Duodenal mucosa (tissue), 2 donors: Measurements from ENCODE around the gene PRND.

Source experiments
- H3K27ac ChIP-seq: one replicate; pipeline ENCODE4 v1.7.0; 2013; ENCODE audit warnings: low read depth, low read length
- H3K27me3 ChIP-seq, 2 donors: one replicate each; pipeline ENCODE4 v1.7.0; 2013; ENCODE audit warnings: low read length in 2 of 2, control low read depth in 1 of 2; ENCODE audit not compliant: insufficient read depth in 2 of 2, control insufficient read depth in 1 of 2
- H3K36me3 ChIP-seq, 2 donors: one replicate each; pipeline ENCODE4 v1.7.0; 2013; ENCODE audit warnings: low read length in 2 of 2, control low read depth in 1 of 2; ENCODE audit not compliant: insufficient read depth in 2 of 2, control insufficient read depth in 1 of 2
- H3K4me1 ChIP-seq, 2 donors: one replicate each; pipeline ENCODE4 v1.7.0; 2013; ENCODE audit warnings: low read length in 2 of 2, control low read depth in 1 of 2; ENCODE audit not compliant: insufficient read depth in 2 of 2, control insufficient read depth in 1 of 2
- H3K4me3 ChIP-seq, 2 donors: one replicate each; pipeline ENCODE4 v1.7.0; 2013; ENCODE audit warnings: low read length in 2 of 2, low read depth in 1 of 2
- H3K9ac ChIP-seq, 2 donors: one replicate each; pipeline ENCODE4 v1.7.0; 2013; ENCODE audit warnings: low read length in 2 of 2, low read depth in 1 of 2
- H3K9me3 ChIP-seq, 2 donors: one replicate each; pipeline ENCODE4 v1.7.0; 2013; ENCODE audit warnings: low read length in 2 of 2, control low read depth in 1 of 2; ENCODE audit not compliant: control insufficient read depth in 1 of 2

PRND gene

DNA sequence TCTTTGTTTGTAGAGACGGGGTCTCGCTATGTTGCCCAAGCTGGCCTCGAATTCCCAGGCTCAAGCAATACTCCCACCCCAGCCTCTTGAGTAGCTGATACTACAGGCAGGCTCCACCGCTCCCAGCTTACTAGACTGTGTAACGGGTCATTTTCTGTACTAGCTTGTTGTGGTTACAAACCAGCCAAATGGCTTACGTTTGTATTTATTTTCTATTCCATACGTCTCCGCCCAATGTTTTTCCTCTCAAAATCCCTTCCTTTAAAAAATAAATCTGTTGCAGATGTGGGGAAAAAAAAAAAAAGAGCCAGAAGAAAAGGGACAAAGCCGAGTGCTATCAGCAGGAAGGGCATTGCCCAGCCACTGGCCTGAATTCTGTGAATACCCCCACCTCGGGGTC, 41.6 kb downstream of the PRND start:
- Histone ChIP-seq H3K4me1 (peaks cover 5 to 8% of the 10 kb centered on the region in 2 donors), H3K27me3 (peaks cover 0 to 8% of the 10 kb centered on the region in 2 donors), H3K9ac (no peak overlapping the region), H3K27ac (no peak overlapping the region), H3K4me3 (no peak overlapping the region), H3K9me3 (no peaks in the 10 kb centered on the region), H3K36me3 (no peaks in the 10 kb centered on the region)

DNA sequence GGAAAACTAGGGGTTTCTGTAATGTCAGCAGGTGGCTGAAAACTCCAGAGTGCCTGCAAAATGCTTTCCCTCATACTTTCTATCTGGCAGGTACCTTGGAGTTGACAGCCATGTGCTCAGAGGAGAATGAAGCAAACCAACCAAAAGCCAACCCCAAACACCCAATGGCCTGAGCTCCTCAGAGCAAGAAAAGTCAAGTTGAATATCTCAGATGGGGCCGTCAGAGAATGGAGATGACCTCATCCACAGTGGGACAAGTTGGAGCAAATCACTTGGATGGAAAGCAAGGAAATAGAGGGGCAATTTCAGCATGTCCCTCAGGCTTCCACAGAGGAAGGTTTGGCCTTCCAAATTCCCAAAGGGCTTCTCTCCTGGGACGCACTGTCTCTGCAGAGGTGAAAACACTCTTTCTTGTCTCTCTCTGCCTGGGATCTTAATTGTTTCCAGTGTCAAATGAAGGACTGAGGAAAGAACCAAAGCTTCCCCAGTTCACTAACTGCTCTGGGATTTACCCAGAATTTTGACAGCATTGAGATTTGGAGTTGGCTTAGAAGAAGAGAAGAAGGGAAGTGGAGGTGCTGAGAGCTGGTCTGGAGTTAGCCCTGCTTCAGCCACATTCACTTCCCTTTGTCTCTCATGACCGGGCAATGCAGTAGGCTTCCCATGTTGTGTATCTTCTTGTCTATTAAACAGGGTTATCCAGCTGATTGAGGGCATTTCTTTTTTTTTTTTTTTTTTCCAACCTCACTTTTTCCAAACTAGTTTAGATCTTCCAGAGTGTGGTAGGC, 42.2 kb downstream of the PRND start:
- H3K27me3 ChIP-seq = peaks cover 0 to 8% of the 10 kb centered on the region in 2 donors
- peaks cover 5 to 8% of the 10 kb centered on the region in 2 donors for H3K4me1 ChIP-seq
- no peak overlapping the region for H3K9ac ChIP-seq
- H3K4me3 ChIP-seq = no peak overlapping the region
- H3K27ac ChIP-seq = no peak overlapping the region
- no peaks in the 10 kb centered on the region for H3K36me3 ChIP-seq
- no peaks in the 10 kb centered on the region for H3K9me3 ChIP-seq

DNA sequence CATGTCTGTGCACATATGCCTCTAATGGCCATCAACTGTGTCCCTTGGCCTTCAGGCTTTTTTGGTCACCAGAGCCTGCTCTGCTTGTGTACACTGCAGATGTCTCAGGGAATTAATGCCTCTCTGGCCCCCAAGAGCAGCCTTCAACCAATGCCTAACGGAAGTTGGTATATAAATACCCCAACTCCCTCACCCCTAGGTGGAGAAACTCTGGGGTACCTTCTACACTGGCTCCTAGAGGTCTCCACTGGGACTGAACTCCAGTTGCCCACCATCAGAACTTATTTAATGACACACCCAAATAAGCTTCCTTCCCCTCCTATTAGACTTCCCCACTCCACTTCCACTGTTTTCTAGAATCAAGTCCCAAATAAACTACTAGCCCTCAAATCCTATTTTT, 43.1 kb downstream of the PRND start:
- H3K27me3 ChIP-seq = peaks cover 0 to 8% of the 10 kb centered on the region in 2 donors
- H3K9ac ChIP-seq = no peak overlapping the region
- H3K36me3 ChIP-seq = no peaks in the 10 kb centered on the region
- no peaks in the 10 kb centered on the region for H3K9me3 ChIP-seq
- no peak overlapping the region for H3K4me3 ChIP-seq
- H3K27ac ChIP-seq = no peak overlapping the region
- peaks cover 5 to 8% of the 10 kb centered on the region in 2 donors for H3K4me1 ChIP-seq

DNA sequence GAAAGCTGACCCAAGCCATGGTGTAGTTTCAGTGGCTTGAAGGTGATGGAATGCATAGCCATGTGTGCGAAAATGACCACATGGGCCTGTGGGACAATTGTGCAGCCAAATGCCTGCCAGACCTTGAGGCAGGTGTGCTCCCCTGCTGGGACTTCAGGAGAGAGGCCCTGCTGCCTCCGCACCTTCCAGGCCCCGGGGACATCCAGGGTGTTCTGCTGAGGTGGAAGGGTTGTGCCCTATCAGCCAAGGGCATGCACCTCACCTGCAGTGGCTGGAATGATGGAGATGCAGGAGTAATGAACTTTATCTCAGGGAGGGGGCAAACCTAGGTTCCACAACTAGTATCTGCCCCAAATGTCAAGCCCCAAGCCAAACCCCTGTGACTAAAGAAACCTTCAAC, 44.0 kb downstream of the PRND start:
- H3K4me3 ChIP-seq = no peak overlapping the region

DNA sequence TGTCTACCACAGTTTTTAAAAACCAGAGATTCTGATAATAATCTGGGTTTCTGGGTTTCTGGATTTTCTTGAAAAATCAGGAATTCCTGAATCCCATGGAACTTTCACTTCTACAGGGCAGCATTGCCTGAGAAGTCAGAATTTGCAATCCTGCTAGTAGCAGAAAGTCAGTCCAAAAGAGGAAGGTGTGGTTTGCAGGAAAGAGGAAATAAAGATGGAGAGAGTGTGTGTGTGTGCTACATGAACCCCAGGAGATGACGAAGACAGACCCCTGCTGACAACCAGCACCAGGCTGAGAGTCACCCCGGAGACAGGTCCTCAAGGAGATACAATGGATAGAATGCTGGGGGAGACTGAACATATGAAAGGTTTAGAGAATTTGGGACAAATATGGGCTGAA, 44.9 kb downstream of the PRND start:
- no peak overlapping the region for H3K27ac ChIP-seq
- H3K9me3 ChIP-seq = no peaks in the 10 kb centered on the region
- H3K27me3 ChIP-seq = peaks cover 0 to 8% of the 10 kb centered on the region in 2 donors

More for the DNA sequence above, 44.0 kb downstream of the PRND start:
- H3K9me3 ChIP-seq = no peaks in the 10 kb centered on the region
- H3K27ac ChIP-seq = no peak overlapping the region
- peaks cover 5 to 8% of the 10 kb centered on the region in 2 donors for H3K4me1 ChIP-seq
- no peak overlapping the region for H3K9ac ChIP-seq
- no peaks in the 10 kb centered on the region for H3K36me3 ChIP-seq
- peaks cover 0 to 8% of the 10 kb centered on the region in 2 donors for H3K27me3 ChIP-seq

DNA sequence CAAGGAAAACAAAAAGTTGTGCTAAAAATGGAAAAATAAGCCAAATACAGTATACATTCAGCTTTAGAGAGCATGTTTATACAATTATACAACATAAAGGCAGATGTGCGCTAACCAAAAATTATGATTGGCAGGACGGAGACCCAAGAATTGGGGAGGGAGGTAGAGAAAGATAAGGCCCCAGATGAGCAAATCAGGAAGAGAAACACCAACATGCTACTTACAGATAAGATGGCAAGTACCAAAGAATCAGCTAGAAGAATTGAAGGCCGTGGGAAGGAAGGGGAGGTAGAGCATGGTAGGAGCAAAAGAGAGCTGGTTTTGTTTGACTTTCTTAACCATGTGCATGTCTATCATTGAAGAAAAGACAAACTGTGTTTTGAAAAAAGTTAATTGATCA, 45.4 kb downstream of the PRND start:
- H3K36me3 ChIP-seq = no peaks in the 10 kb centered on the region
- peaks cover 2% of the 10 kb centered on the region in 2 donors for H3K9me3 ChIP-seq
- H3K4me1 ChIP-seq = no peaks in the 10 kb centered on the region
- H3K27me3 ChIP-seq = peaks cover 0 to 4% of the 10 kb centered on the region in 2 donors
- no peak overlapping the region for H3K9ac ChIP-seq
- H3K27ac ChIP-seq = no peak overlapping the region
- H3K4me3 ChIP-seq = no peak overlapping the region

More for the DNA sequence above, 44.9 kb downstream of the PRND start:
- H3K9ac ChIP-seq = no peak overlapping the region
- no peaks in the 10 kb centered on the region for H3K36me3 ChIP-seq
- H3K4me3 ChIP-seq = no peak overlapping the region
- H3K4me1 ChIP-seq = peaks cover 0 to 1% of the 10 kb centered on the region in 2 donors

DNA sequence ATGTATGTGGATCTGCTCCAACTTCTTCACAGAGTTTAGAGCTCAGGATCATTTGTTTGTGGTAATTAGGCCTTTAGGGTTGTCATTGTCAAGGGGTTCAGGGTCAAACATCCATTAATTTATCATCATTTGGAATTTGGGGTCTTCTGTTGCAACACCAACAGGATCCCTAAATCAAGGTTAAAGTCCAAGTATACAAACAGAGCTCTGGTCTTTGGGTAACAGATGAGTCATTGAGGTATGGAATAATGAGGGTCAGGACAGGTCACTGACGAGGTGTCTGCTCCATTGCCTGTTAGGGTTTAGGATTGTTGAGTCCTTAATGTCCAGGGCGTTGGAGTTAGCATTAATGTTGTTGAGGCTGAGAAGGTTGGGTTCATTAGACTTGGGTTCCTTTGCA, 47.6 kb downstream of the PRND start:
- Histone ChIP-seq H3K27ac (no peak overlapping the region), H3K9ac (no peak overlapping the region), H3K9me3 (peaks cover 2 to 6% of the 10 kb centered on the region in 2 donors), H3K4me3 (no peak overlapping the region), H3K27me3 (no peaks in the 10 kb centered on the region), H3K4me1 (no peaks in the 10 kb centered on the region), H3K36me3 (no peaks in the 10 kb centered on the region)

DNA sequence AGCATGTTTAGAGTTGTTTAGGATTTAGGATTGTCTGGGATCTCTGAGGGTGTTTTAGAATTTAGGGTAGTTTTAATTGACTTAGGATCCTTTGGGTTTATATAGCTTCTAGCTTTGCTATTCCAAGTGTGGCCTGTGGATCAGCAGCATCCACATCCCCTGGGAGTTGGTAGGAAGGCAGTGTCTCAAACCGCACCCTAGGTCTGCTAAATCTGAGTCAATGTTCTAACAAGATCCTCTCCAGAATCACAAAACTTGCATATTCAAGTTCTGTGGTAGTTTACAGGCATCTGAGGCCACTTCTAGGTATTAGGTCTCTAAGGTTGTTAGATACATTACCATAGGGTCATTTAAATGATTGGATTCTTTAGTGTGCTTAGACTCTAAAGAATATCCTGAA, 48.3 kb downstream of the PRND start:
- Histone ChIP-seq H3K9me3 (peaks cover 2 to 6% of the 10 kb centered on the region in 2 donors), H3K9ac (no peak overlapping the region), H3K27me3 (no peaks in the 10 kb centered on the region), H3K36me3 (no peaks in the 10 kb centered on the region), H3K4me1 (no peaks in the 10 kb centered on the region), H3K27ac (no peak overlapping the region), H3K4me3 (no peak overlapping the region)

DNA sequence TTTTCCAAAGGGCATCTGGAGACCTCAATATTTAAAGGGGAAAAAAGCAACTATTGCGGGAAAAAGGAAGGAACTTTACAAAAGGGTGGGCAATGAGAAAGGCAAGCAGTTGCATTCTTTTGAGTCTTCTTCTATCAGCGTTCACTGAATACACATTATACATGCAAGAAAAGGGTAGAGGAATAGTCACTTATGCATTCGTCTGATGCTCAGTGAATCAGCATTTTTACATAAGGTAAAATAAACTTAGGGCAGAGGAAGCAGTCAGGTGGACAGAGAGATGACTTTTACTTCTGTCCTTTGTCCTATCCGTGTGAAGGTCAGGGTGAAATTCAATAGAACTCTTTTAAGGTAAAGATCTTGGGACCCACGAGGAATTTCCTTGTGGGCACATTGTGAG, 49.3 kb downstream of the PRND start:
- H3K4me1 ChIP-seq = no peaks in the 10 kb centered on the region
- no peaks in the 10 kb centered on the region for H3K36me3 ChIP-seq
- no peak overlapping the region for H3K4me3 ChIP-seq
- H3K9me3 ChIP-seq = peaks cover 2 to 6% of the 10 kb centered on the region in 2 donors
- H3K27ac ChIP-seq = no peak overlapping the region
- H3K27me3 ChIP-seq = no peaks in the 10 kb centered on the region
- H3K9ac ChIP-seq = no peak overlapping the region

DNA sequence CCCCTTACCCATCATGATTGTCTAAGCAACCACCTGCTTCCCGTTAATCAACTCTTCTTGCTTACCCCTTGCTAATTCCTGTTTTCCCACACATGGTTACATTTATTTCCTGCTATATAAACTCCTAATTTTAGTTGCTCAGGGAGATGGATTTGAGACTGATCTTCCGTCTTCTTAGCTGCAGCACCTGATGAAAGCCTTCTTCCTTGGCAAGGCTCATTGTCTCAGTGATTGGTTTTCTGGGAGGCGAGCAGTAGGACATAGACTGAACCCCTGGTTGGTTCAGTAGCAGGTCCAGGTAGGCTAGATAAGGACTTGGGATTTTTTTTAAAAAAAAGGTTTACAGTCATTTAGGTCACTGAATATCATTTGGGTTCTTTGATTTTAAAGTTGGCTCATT, 50.4 kb downstream of the PRND start:
- Histone ChIP-seq H3K9ac (no peak overlapping the region), H3K4me3 (no peak overlapping the region), H3K9me3 (peaks cover 2 to 6% of the 10 kb centered on the region in 2 donors), H3K4me1 (no peaks in the 10 kb centered on the region), H3K27ac (no peak overlapping the region), H3K27me3 (no peaks in the 10 kb centered on the region), H3K36me3 (no peaks in the 10 kb centered on the region)
